HepG2 (cell line): ENCODE results near the gene UPB1. TPM values are rescaled to one million over a fixed set of nuclear protein-coding genes. Genes with fewer than 3 reads are reported as not detected.

ENCODE experiments used
- ARID5B ChIP-seq: IDR thresholded peaks from 2 replicates; pipeline ENCODE4 v1.4.0; 2020; ENCODE audit warnings: mild to moderate bottlenecking, missing genetic modification reagents
- BCL6 ChIP-seq: IDR thresholded peaks from 2 replicates; pipeline ENCODE4 v1.6.1; 2016; ENCODE audit warnings: missing genetic modification reagents, missing compliant biosample characterization
- CAMTA2 ChIP-seq: sonication (generic); formaldehyde crosslinking; IDR thresholded peaks from 2 replicates; pipeline ENCODE4 v1.4.0; 2020; ENCODE audit warnings: mild to moderate bottlenecking, missing genetic modification reagents, borderline replicate concordance
- CREBL2 ChIP-seq: sonication (generic); formaldehyde crosslinking; IDR thresholded peaks from 2 replicates; pipeline ENCODE4 v1.8.1; 2023; ENCODE audit warnings: missing genetic modification reagents, mild to moderate bottlenecking, borderline replicate concordance
- ERF ChIP-seq: IDR thresholded peaks from 2 replicates; pipeline ENCODE4 v1.6.1; 2018; ENCODE audit warnings: missing biosample characterization, missing genetic modification reagents
- FUBP1 ChIP-seq: sonication (generic); formaldehyde crosslinking; IDR thresholded peaks from 2 replicates; pipeline ENCODE4 v1.5.1; 2020; ENCODE audit warnings: missing genetic modification reagents, mild to moderate bottlenecking, borderline replicate concordance
- HNRNPL ChIP-seq: fragments of 200-400 bp; formaldehyde crosslinking; IDR thresholded peaks from 2 replicates; pipeline ENCODE4 v1.6.1; 2017; ENCODE audit warnings: mild to moderate bottlenecking, low read depth, low read length
- POLR2AphosphoS2 ChIP-seq: IDR thresholded peaks from 2 replicates; pipeline ENCODE4 v1.6.1; 2011; ENCODE audit warnings: low read depth, low read length, improper control_type of control experiment
- SIX1 ChIP-seq: sonication (generic); formaldehyde crosslinking; IDR thresholded peaks from 2 replicates; pipeline ENCODE4 v1.4.0; 2020; ENCODE audit warnings: missing genetic modification reagents, borderline replicate concordance
- SMC3 ChIP-seq: IDR thresholded peaks from 2 replicates; pipeline ENCODE4 v1.6.1; 2011; ENCODE audit warnings: low read length, improper control_type of control experiment
- SRF ChIP-seq: IDR thresholded peaks from 2 replicates; pipeline ENCODE4 v1.6.1; 2011; ENCODE audit warnings: mild to moderate bottlenecking, low read depth, low read length, moderate library complexity
- XRCC5 ChIP-seq: fragments of 200-400 bp; formaldehyde crosslinking; optimal IDR thresholded peaks from 2 replicates; pipeline ENCODE3; 2017; ENCODE audit warnings: mild to moderate bottlenecking, low read length
- ZBTB14 ChIP-seq: sonication (generic); formaldehyde crosslinking; IDR thresholded peaks from 2 replicates; pipeline ENCODE4 v1.4.0; 2020; ENCODE audit warnings: missing genetic modification reagents
- ZNF761 ChIP-seq: sonication (generic); formaldehyde crosslinking; conservative IDR thresholded peaks from 2 replicates; pipeline ENCODE4 v1.4.0; 2020; ENCODE audit warnings: mild to moderate bottlenecking, missing genetic modification reagents
- ZNF792 ChIP-seq: IDR thresholded peaks from 2 replicates; pipeline ENCODE4 v1.6.1; 2016
- polyA plus RNA-seq, 8 experiments: library from polyadenylated mRNA; depleted of rRNA in 3 of 8; stranded (reverse) in 7 of 8; unstranded in 1 of 8; fragments of >200 nt; fragmentation: Illumina TruSeq in 4 of 8; extraction: Trizol in 4 of 8; gene quantifications; 2 replicates each; pipeline versions ENCODE4 v1.2.1 to v1.2.3, GENCODE V29; 2011 to 2016; ENCODE audit warnings: low read depth in 4 of 8, missing spikeins in 1 of 8, mixed read lengths in 1 of 8; ENCODE audit not compliant: insufficient read depth in 1 of 8
- total RNA-seq, 5 experiments: library from RNA; depleted of rRNA; stranded (reverse); fragments of >200 nt; fragmentation: Illumina TruSeq; extraction: Trizol; gene quantifications; 2 replicates each; pipeline ENCODE4 v1.2.3, GENCODE V29; 2016; ENCODE audit warnings: low read depth in 1 of 5
- TF ChIP-seq, protein P1 (sequence below): sonication (generic); formaldehyde crosslinking; IDR thresholded peaks from 2 replicates; pipeline ENCODE4 v1.4.0; 2020; ENCODE audit warnings: missing genetic modification reagents

UPB1 gene
- total and polyA plus RNA-seq, 2 of the 13 experiments (the other 11 are each of a cell fraction or from before 2014, with no cell fraction given), result 0.38 to 1.2 TPM

DNA sequence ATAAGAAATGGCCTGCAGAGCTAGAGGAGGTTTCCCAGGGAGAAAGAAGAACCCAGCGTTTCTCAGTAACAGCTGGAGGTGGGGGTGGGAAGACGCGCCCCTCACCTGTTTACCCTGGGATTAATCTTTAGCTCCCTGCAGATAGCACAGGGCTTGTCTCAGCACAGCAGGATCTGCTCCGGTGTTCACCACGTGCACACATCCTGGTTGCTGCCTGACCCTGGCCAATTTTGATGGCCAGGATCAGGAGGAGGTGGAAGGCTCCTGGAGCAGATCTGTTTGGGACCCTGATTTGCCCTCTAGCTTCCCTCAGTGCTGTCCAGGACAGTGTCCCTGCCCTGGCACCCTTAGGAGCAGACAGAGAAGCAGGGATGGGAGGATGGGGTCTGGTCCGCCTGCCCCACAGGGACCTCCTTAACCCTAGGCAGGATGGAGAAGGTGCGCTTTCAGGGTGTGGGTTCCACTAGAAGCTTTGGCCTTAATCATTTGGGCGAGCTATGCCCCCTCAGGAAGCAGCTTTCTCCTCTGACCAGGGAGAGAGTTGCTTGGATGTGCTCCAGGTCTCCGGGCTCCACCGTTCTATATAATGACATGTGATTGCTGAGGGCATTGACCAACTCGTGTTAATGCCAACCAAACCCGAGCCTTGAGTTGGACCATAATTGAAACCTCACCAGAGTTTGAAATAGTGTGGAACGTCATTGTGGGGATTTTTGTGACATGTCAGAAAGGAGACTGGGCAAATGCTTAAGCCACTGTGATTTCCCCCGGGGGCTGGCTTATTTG lies 19.3 kb downstream of the UPB1 start (continued):
- TF ChIP-seq SMC3, result no peak
- TF ChIP-seq, protein P1, sequence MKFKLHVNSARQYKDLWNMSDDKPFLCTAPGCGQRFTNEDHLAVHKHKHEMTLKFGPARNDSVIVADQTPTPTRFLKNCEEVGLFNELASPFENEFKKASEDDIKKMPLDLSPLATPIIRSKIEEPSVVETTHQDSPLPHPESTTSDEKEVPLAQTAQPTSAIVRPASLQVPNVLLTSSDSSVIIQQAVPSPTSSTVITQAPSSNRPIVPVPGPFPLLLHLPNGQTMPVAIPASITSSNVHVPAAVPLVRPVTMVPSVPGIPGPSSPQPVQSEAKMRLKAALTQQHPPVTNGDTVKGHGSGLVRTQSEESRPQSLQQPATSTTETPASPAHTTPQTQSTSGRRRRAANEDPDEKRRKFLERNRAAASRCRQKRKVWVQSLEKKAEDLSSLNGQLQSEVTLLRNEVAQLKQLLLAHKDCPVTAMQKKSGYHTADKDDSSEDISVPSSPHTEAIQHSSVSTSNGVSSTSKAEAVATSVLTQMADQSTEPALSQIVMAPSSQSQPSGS (CRISPR knock-in tag), result peak; percentile 90; the same call in 1 of the 2 replicates
- TF ChIP-seq ZBTB14 (CRISPR knock-in tag), result peak; percentile 36; the same call in 1 of the 2 replicates
- TF ChIP-seq BCL6 (CRISPR knock-in tag), result peak; percentile 92
- peak; percentile 99 for TF ChIP-seq ERF (CRISPR knock-in tag)
- TF ChIP-seq CREBL2 (CRISPR knock-in tag), result peak; percentile 71; the same call in 1 of the 2 replicates
- no peak for TF ChIP-seq HNRNPL
- peak; percentile 66; the same call in 1 of the 2 replicates for TF ChIP-seq FUBP1
- peak; percentile 81 for TF ChIP-seq SIX1
- TF ChIP-seq POLR2AphosphoS2, result no peak
- 0 out of 2 replicates have a peak, but pooled peaks have one; percentile 1 for TF ChIP-seq SRF
- peak; percentile 96 for TF ChIP-seq ZNF761
- TF ChIP-seq ZNF792 (CRISPR knock-in tag), result peak; percentile 96
- peak; percentile 36 for TF ChIP-seq XRCC5
- TF ChIP-seq ARID5B (CRISPR knock-in tag), result peak; percentile 97
- TF ChIP-seq CAMTA2 (CRISPR knock-in tag), result peak; percentile 93; the same call in 1 of the 2 replicates
